ENCODE data around the gene MPND. TPM values are rescaled to one million over a fixed set of nuclear protein-coding genes. Genes with fewer than 3 reads are reported as not detected.

MPND gene
- total RNA-seq, 2 experiments from 2014 or later: 7.2 to 19.1 TPM

DNA sequence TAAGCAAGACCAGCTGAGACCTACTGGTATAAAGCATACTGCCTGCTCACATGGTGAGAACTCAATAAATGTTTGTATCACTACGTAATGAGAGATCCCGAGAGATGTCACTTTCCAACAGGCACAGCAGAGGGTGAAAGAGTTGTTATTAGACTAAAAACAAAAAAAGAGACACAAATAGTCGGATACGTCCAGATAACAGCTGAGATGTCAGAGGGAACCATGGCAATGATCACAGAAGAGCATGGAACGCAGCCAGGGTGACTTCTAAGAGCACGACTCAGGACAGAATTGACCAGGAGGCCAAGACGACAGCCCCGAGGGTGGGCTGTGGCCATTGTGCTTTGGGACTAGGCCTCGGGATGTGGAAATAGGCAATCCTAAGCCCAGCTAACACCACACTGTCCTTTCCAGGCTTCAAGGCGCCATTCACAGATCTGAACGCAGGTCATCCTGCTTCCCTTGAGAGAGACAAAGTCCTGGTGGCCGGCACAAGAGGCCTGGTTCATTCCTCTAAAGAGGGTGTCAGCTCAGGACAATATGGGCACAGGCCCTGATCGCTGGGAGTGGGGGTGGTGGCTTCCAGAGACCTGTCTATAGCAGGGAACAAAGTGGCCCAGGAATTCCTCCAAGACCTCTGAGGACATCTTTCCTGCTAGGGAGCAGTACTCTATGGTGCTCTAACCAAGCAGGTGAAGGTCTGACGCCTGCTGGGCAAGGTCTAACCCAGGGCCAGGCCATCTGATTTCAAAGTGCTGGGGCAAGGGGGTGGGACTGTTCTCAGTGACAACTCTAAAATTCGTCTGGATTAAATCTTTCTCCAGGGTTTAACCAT, 53.8 kb downstream of the MPND start:
- ChIA-PET CTCF (ENCODE audit: unreplicated experiment) (no interaction called here), POLR2A (no interaction called here)
- Histone ChIP-seq H3K4me2 (ENCODE audit: low read length) (no peak overlapping the region), H3K4me3 (ENCODE audit: low read depth, low read length, poor library complexity, severe bottlenecking) (no peak overlapping the region), H3K4me1 (ENCODE audit: insufficient read depth, low read length, poor library complexity, severe bottlenecking) (peaks cover 20% of the 10 kb centered on the region), H3K9me2 (ENCODE audit: insufficient read depth, low read length) (no peaks in the 10 kb centered on the region), H4K20me1 (ENCODE audit: insufficient read depth, low read length) (peaks cover 10% of the 10 kb centered on the region; the same call in 1 of the 2 replicates), H3K9me3 (ENCODE audit: low read length) (no peaks in the 10 kb centered on the region), H3K27ac (ENCODE audit: low read depth, low read length, poor library complexity, severe bottlenecking) (no peak overlapping the region), H2AFZ (ENCODE audit: low read length) (no peak overlapping the region), H3K36me3 (ENCODE audit: insufficient read depth, low read length) (peaks cover 44% of the 10 kb centered on the region), H3K79me2 (ENCODE audit: insufficient read depth, low read depth, low read length) (peaks cover 79% of the 10 kb centered on the region)
- no peak for TF ChIP-seq EZH2phosphoT487 (IDR thresholded peaks at IDR 0.05; ENCODE audit: borderline replicate concordance, low read depth, low read length)
- TF ChIP-seq, protein P1, sequence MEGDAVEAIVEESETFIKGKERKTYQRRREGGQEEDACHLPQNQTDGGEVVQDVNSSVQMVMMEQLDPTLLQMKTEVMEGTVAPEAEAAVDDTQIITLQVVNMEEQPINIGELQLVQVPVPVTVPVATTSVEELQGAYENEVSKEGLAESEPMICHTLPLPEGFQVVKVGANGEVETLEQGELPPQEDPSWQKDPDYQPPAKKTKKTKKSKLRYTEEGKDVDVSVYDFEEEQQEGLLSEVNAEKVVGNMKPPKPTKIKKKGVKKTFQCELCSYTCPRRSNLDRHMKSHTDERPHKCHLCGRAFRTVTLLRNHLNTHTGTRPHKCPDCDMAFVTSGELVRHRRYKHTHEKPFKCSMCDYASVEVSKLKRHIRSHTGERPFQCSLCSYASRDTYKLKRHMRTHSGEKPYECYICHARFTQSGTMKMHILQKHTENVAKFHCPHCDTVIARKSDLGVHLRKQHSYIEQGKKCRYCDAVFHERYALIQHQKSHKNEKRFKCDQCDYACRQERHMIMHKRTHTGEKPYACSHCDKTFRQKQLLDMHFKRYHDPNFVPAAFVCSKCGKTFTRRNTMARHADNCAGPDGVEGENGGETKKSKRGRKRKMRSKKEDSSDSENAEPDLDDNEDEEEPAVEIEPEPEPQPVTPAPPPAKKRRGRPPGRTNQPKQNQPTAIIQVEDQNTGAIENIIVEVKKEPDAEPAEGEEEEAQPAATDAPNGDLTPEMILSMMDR (conservative IDR thresholded peaks at IDR 0.05; ENCODE audit: low read length): no peak
- intact Hi-C loops (cut with micrococcal nuclease; ENCODE audit: unreplicated experiment): no loop called here
- TSS peak; percentile 17 for BruUV-seq (replicated peaks)
- DNase-seq (ENCODE audit: low spot score): no peak

DNA sequence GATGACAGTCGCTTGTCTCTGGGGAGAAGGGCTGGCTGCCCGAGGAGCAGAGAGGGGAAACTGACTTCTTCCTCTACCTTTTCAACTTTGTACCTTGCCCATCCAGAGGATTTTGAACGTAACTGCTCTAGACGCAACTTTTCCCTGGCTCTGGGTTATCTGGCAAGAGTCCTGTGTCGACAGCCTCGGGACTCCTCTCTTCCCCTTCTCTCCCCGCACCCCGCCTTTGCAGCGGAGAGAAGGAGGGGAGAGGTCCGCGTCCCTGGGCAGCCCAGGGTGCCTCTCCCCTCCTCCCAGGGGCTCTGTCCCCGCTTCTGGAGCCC, 56.4 kb downstream of the MPND start:
- Histone ChIP-seq H3K36me3 (ENCODE audit: insufficient read depth, low read length) (peaks cover 60% of the 10 kb centered on the region), H3K27ac (ENCODE audit: low read depth, low read length, poor library complexity, severe bottlenecking) (peak overlapping the region; percentile 69), H2AFZ (ENCODE audit: low read length) (peak overlapping the region; percentile 27; the same call in 1 of the 2 replicates), H3K4me1 (ENCODE audit: insufficient read depth, low read length, poor library complexity, severe bottlenecking) (peaks cover 32% of the 10 kb centered on the region), H3K9me3 (ENCODE audit: low read length) (no peaks in the 10 kb centered on the region), H3K79me2 (ENCODE audit: insufficient read depth, low read depth, low read length) (peaks cover 77% of the 10 kb centered on the region), H3K4me3 (ENCODE audit: low read depth, low read length, poor library complexity, severe bottlenecking) (peak overlapping the region; percentile 96), H3K9me2 (ENCODE audit: insufficient read depth, low read length) (no peaks in the 10 kb centered on the region), H4K20me1 (ENCODE audit: insufficient read depth, low read length) (peaks cover 29% of the 10 kb centered on the region), H3K4me2 (ENCODE audit: low read length) (peak overlapping the region; percentile 100)
- CTCF ChIA-PET (ENCODE audit: unreplicated experiment): interaction anchor here (0.6 kb wide), 1 partner anchor 37 kb away, joined by 4 read pairs; no protein-coding TSS in a partner anchor
- POLR2A ChIA-PET: no interaction called here
- no TSS peak for BruUV-seq (replicated peaks)
- no peak for DNase-seq (ENCODE audit: low spot score)
- intact Hi-C loops (cut with micrococcal nuclease; ENCODE audit: unreplicated experiment): loop anchor here (1.0 to 10.0 kb wide), 5 partner anchors 24 to 395 kb away; partner anchors contain the start of genes FEM1A, HDGFL2 and MPND
- TF ChIP-seq EZH2phosphoT487 (IDR thresholded peaks at IDR 0.05; ENCODE audit: borderline replicate concordance, low read depth, low read length): no peak
- TF ChIP-seq, protein P1 (conservative IDR thresholded peaks at IDR 0.05; ENCODE audit: low read length): no peak

All from OCI-LY7 (cell line).